GM12878 (cell line): Measurements from ENCODE around the gene MRTFA. TPM values are rescaled to one million over a fixed set of nuclear protein-coding genes. Genes with fewer than 3 reads are reported as not detected.
A peak's percentile ranks its signal among the peaks of the same experiment; 100 is the strongest.

Experiments
- ATF2 ChIP-seq: IDR thresholded peaks from 2 replicates; pipeline ENCODE4 v1.6.1; 2012; ENCODE audit warnings: low read length, inconsistent platforms
- CBFB ChIP-seq: IDR thresholded peaks from 2 replicates; pipeline ENCODE4 v1.6.1; 2016; ENCODE audit warnings: antibody characterized with exemption, low read depth
- CBX3 ChIP-seq: fragments of 200-600 bp; sonication (generic); IDR thresholded peaks from 2 replicates; pipeline ENCODE4 v1.6.1; 2016; ENCODE audit warnings: low read depth, borderline replicate concordance
- CEBPB ChIP-seq, 2 experiments: fragments of 150-350 bp in 1 of 2; IDR thresholded peaks; 2 replicates each; pipeline ENCODE4 v1.6.1; 2012 to 2014; ENCODE audit warnings: low read depth in 2 of 2, low read length in 2 of 2, borderline replicate concordance in 1 of 2, inconsistent platforms in 1 of 2
- CHD2 ChIP-seq: IDR thresholded peaks from 2 replicates; pipeline ENCODE4 v1.6.1; 2011; ENCODE audit warnings: low read depth, low read length, improper control_type of control experiment, borderline replicate concordance
- CUX1 ChIP-seq: IDR thresholded peaks from 2 replicates; pipeline ENCODE4 v1.6.1; 2012; ENCODE audit warnings: improper control_type of control experiment, low read depth, low read length; ENCODE audit not compliant: insufficient replicate concordance
- E2F4 ChIP-seq: IDR thresholded peaks from 2 replicates; pipeline ENCODE4 v1.6.1; 2012; ENCODE audit warnings: low read depth, low read length, improper control_type of control experiment
- E4F1 ChIP-seq: fragments of 450-650 bp; IDR thresholded peaks from 2 replicates; pipeline ENCODE4 v1.6.1; 2018; ENCODE audit warnings: borderline replicate concordance, mild to moderate bottlenecking; ENCODE audit not compliant: partially characterized antibody
- HCFC1 ChIP-seq: fragments of 150-350 bp; IDR thresholded peaks from 2 replicates; pipeline ENCODE4 v1.6.1; 2014; ENCODE audit warnings: low read length
- MEF2A ChIP-seq: IDR thresholded peaks from 2 replicates; pipeline ENCODE4 v1.6.1; 2011; ENCODE audit warnings: low read depth, mild to moderate bottlenecking, low read length, moderate library complexity; ENCODE audit not compliant: insufficient read depth
- MLLT1 ChIP-seq: fragments of 450-650 bp; IDR thresholded peaks from 2 replicates; pipeline ENCODE4 v1.6.1; 2016; ENCODE audit warnings: mild to moderate bottlenecking
- MTA3 ChIP-seq: IDR thresholded peaks from 2 replicates; pipeline ENCODE4 v1.6.1; 2012; ENCODE audit warnings: low read length, inconsistent platforms, borderline replicate concordance
- SMAD1 ChIP-seq: fragments of 450-650 bp; IDR thresholded peaks from 2 replicates; pipeline ENCODE4 v1.6.1; 2018; ENCODE audit warnings: mild to moderate bottlenecking, low read depth; ENCODE audit not compliant: partially characterized antibody
- STAT3 ChIP-seq: IDR thresholded peaks from 2 replicates; pipeline ENCODE4 v1.6.1; 2011; ENCODE audit warnings: low read depth, low read length, improper control_type of control experiment
- TAF1 ChIP-seq: IDR thresholded peaks from 2 replicates; pipeline ENCODE4 v1.6.1; 2011; ENCODE audit warnings: mild to moderate bottlenecking, low read depth, low read length, borderline replicate concordance
- TCF12 ChIP-seq: IDR thresholded peaks from 2 replicates; pipeline ENCODE4 v1.6.1; 2011; ENCODE audit warnings: low read depth, mild to moderate bottlenecking, low read length
- TCF7 ChIP-seq: IDR thresholded peaks from 2 replicates; pipeline ENCODE4 v1.6.1; 2014; ENCODE audit warnings: antibody characterized with exemption, borderline replicate concordance
- ZBED1 ChIP-seq: IDR thresholded peaks from 2 replicates; pipeline ENCODE4 v1.6.1; 2016; ENCODE audit warnings: borderline replicate concordance
- ZNF622 ChIP-seq: fragments of 450-650 bp; IDR thresholded peaks from 2 replicates; pipeline ENCODE4 v1.6.1; 2017; ENCODE audit warnings: mild to moderate bottlenecking, inconsistent platforms
- polyA plus RNA-seq, 11 experiments: library from polyadenylated mRNA; depleted of rRNA in 4 of 11; unstranded in 6 of 11; stranded (reverse) in 5 of 11; fragments of >200 nt; fragmentation: Nextera tagmentation in 4 of 11; fragmentation: Illumina TruSeq in 1 of 11; extraction: Ambion mirVana in 4 of 11; extraction: Trizol in 1 of 11; gene quantifications; 1 replicate in 1 of 11; 2 replicates in 10 of 11; pipeline versions ENCODE4 v1.2.1 to v1.2.3, GENCODE V29; 2011 to 2016; ENCODE audit warnings: inconsistent platforms in 2 of 11, missing spikeins in 2 of 11, low read depth in 1 of 11
- total RNA-seq, 4 experiments: library from RNA; depleted of rRNA in 3 of 4; stranded (reverse); fragments of >200 nt in 3 of 4; fragmentation: Illumina TruSeq in 1 of 4; extraction: Trizol in 1 of 4; gene quantifications; 2 replicates each; pipeline versions ENCODE4 v1.2.1 to v1.2.3, GENCODE V29; 2013 to 2021

MRTFA gene
- total and polyA plus RNA-seq, 10 of the 15 experiments (the other 5 are each of a cell fraction or from before 2014, with no cell fraction given), result 2.0 to 63.9 (median 17.9) TPM

- TF ChIP-seq CEBPB (IDR thresholded peaks at IDR 0.05; ENCODE audit: borderline replicate concordance in 1 of 2, low read depth in 2 of 2, low read length in 2 of 2) (no peak), MLLT1 (peak; percentile 31; the same call in 1 of the 2 replicates), E4F1 (no peak), STAT3 (no peak), CBFB (no peak), CBX3 (no peak), ATF2 (no peak), SMAD1 (no peak), MTA3 (no peak), TAF1 (peak; percentile 44; the same call in 1 of the 2 replicates), TCF7 (no peak), MEF2A (no peak), ZBED1 (no peak), HCFC1 (no peak), CHD2 (no peak), TCF12 (no peak), E2F4 (no peak), ZNF622 (no peak), CUX1 (no peak)
These were observed 173.4 kb downstream of the MRTFA start (continued) for GRCh38 chr22:40463017-40463631.
